Fibroblast of peridontal ligament (primary cell): ENCODE data around the gene HNRNPF.
"Not testable (repeated sequence)": the region's sequence is repeated elsewhere in the genome, so short reads cannot be mapped to it uniquely, and the experiment has no call there.

Experiments
- DNase-seq: peaks from one replicate; pipeline ENCODE4 v3.0.0-alpha.2; 2010; ENCODE audit errors: extremely low read depth

The HNRNPF gene

GRCh38 chr10:43408710-43409384 lies at the start of gene HNRNPF:
Gene HNRNPF, minus strand, starts transcription at chr10:43409186. Its CDS starts 21,302 bp downstream, at chr10:43387884.
- peak; percentile 92 for DNase-seq

DNA sequence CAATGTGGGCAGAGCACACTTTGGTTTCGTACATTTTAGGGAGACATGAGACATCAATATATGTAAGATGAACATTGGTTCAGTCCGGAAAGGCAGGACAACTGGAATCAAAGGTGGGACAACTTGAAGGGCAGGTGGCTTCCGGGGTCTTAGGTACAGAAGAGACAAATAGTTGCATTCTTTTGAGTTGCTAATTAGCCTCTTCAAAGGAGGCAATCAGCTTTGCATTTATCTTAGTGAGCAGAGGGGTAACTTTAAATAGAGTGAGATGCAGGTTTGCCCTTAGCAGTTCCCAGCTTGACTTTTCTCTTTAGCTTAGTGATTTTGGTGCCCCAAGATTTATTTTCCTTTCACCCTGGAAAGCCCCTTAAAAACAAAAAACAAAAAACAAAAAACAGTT lies 49.2 kb upstream of the HNRNPF start:
- no peak for DNase-seq

- DNase-seq, result not testable (repeated sequence)
These were observed 47.6 kb upstream of the HNRNPF start for GRCh38 chr10:43456561-43456960.

DNA sequence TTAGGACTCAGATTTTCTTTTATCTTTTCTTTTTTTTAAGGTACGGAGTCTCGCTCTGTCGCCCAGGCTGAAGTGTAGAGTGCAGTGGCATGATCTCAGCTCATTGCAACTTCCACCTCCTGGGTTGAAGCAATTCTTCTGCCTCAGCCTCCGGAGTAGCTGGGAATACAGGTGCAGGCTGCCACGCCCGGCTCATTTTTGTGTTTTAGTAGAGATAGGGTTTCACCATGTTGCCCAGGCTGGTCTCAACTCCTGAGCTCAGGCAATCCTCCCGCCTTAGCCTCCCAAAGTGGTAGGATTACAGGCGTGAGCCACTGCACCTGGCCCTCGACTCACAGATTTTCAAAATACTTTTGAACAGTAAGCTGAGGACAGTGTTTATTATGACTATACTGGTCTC lies 45.0 kb upstream of the HNRNPF start:
- not testable (repeated sequence) for DNase-seq

GRCh38 chr10:43453266-43453831 lies 44.4 kb upstream of the HNRNPF start:
- no peak for DNase-seq

DNA sequence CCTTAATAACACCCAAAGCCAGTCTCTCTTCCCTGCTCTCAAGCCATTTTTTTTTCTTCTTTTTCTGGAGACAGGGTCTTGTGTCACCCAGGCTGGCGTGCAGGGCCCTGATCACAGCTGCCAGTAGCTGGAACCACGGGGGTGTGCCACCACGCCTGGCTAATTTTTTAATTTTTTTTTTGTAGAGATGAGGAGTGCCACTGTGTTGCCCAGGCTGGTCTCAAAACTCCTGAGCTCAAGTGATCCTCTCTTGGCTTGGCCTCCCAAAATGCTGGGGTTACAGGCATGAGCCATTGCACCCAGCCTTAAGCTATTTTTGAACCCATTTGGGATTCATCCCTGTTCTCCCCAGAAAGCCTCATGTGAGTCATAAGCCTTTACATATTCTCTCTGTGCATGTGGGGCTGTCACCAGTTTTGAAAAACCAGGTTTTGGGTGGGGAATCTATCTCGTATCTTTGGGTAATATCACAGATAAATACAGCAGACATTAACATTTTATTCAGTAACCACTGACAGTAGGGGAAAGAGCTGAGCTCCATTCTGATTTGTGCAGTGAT lies 43.4 kb upstream of the HNRNPF start:
- DNase-seq, result no peak

- no peak for DNase-seq
These were observed 39.8 kb upstream of the HNRNPF start for GRCh38 chr10:43448742-43449141.

DNA sequence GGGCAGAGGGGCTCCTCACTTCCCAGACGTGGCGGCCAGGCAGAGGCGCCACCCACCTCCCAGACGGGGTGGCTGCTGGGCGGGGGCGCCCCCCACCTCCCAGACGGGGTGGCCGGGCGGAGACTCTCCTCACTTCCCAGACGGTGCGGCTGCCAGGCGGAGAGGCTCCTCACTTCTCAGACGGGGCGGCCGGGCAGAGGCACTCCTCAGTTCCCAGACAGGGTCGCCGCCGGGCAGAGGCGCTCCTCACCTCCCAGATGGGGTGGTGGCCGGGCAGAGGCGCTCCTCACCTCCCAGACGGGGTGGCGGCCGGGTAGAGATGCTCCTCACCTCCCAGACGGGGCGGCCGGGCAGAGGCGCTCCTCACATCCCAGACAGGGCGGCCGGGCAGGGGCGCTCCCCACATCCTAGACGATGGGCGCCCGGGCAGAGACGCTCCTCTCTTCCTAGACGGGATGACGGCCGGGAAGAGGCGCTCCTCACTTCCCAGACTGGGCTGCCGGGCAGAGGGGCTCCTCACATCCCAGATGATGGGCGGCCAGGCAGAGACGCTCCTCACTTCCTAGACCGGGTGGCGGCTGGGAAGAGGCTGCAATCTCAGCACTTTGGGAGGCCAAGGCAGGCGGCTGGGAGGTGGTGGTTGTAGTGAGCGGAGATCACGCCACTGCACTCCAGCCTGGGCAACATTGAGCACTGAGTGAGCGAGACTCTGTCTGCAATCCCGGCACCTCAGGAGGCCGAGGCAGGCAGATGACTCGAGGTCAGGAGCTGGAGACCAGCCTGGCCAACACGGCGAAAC lies 37.4 kb upstream of the HNRNPF start:
- DNase-seq, result not testable (repeated sequence)

- no peak for DNase-seq
These were observed 36.0 kb upstream of the HNRNPF start for GRCh38 chr10:43444897-43445466.

DNA sequence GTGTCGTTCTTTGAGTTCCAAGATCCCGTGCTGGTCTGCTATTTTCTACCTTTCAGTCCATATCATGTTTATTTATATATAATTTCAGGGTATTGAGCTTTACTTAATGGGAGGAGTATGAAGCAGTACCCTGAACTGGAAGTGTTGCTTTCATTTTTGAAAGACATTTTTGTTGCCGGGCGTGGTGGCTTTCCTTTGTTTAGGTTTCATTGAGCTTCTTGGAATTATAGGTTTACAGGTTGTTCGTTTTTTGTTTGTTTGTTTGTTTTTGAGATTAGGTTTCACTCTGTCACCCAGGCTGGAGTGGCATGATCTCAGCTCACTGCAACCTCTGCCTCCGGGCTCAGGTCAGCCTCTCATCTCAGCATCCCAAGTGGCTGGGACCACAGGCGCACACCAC lies 35.3 kb upstream of the HNRNPF start:
- DNase-seq, result no peak

DNA sequence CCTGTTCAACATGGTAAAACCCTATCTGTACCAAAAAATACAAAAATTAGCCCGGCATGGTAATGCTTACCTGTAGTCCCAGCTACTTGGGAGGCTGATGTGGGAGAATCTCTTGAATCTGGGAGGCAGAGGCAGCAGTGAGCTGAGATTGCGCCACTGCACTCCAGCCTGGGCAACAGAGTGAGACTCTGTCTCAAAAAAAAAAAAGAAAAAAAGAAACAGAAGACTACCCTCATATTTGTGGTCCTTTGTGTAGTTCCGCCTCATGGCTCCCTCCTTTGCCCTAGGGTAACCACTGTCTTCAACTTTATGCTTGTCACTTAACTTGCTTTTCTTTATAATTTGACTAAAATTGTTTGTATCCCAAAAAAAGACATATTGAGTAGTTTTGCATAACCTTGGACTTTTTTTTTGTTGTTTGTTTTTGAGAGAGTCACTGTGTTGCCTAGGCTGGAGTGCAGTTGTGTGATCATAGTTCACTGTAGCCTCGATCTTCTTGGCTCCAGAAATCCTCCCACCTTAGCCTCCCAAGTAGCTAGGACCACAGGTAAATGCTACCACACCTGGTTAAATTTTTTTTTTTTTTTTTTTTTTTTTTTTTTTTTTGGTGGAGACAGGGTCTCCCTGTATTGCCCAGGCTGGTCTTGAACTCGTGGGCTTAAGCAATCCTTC lies 31.6 kb upstream of the HNRNPF start:
- DNase-seq, result no peak

GRCh38 chr10:43437141-43437870 lies 28.3 kb upstream of the HNRNPF start:
- DNase-seq, result peak; percentile 39

GRCh38 chr10:43436291-43437140 lies 27.5 kb upstream of the HNRNPF start, which contains the start of gene ZNF487:
Gene ZNF487, plus strand, starts transcription at chr10:43437111. Its CDS starts 38,703 bp downstream, at chr10:43475814.
- peak; percentile 83 for DNase-seq

GRCh38 chr10:43430926-43431663 lies 22.1 kb upstream of the HNRNPF start:
- DNase-seq, result no peak

- no peak for DNase-seq
These were observed 18.3 kb upstream of the HNRNPF start for GRCh38 chr10:43427166-43427825.

DNA sequence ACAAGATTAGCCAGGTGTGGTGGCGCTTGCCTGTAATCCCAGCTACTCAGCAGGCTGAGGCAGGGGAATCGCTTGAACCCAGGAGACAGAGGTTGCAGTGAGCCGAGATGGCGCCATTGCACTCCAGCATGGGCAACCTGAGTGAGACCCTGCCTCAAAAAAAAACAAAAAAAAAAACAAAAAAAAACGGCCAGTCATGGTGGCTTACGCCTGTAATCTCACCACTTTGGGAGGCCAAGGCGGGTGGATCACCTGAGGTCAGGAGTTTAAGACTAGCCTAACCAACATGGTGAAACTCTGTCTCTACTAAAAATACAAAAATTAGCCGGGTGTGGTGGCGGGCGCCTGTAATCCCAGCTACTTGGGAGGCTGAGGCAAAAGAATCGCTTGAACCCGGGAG lies 17.5 kb upstream of the HNRNPF start:
- DNase-seq, result not testable (repeated sequence)

DNA sequence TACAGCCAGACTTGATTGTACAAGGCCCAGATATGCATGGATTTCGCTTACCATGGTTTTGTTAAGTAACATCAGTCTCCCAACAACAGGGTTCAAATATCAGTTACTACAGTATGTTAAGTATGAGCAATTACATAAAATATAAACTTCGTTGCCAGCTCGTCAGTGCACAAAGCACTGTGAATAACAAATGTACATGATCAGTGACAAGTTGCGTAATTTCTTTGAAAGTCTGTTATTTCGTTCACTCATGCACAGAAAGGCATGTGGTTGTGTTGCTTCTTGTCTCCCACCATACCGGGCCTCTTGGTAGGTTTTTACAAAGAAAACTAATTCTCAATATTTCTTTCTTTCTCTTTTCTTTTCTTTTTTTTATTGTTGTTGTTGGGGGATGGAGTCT lies 15.4 kb upstream of the HNRNPF start:
- DNase-seq, result peak; percentile 38

DNA sequence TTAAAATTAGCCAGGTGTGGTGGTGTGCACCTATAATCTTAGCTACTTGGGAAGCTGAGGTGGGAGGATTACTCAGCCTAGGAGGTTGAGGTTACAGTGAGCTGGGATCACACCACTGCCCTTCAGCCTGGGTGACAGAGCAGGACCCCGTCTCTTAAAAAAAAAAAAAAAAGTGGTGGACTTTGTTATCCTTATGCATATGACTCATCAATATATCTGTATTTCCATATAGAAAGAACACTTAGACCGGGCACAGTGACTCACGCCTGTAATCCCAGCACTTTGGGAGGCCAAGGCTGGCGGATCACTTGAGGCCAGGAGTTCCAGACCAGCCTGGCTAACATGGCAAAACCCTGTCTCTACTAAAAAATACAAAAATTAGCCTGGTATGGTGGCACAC lies 13.0 kb upstream of the HNRNPF start:
- not testable (repeated sequence) for DNase-seq

- no peak for DNase-seq
These were observed 12.5 kb upstream of the HNRNPF start for GRCh38 chr10:43421519-43421918.
